HepG2 (cell line): Measurements from ENCODE around the gene PDK2. TPM values are rescaled to one million over a fixed set of nuclear protein-coding genes. Genes with fewer than 3 reads are reported as not detected.
A peak's percentile ranks its signal among the peaks of the same experiment; 100 is the strongest.

Experiments
- ATF2 ChIP-seq: sonication (generic); formaldehyde crosslinking; IDR thresholded peaks from 2 replicates; pipeline ENCODE4 v1.4.0; 2020; ENCODE audit warnings: missing genetic modification reagents
- CC2D1A ChIP-seq: sonication (generic); formaldehyde crosslinking; IDR thresholded peaks from 2 replicates; pipeline ENCODE4 v1.8.1; 2023; ENCODE audit warnings: mild to moderate bottlenecking, missing genetic modification reagents
- EHMT2 ChIP-seq: fragments of 200-600 bp; sonication (generic); IDR thresholded peaks from 2 replicates; pipeline ENCODE4 v1.7.0; 2017; ENCODE audit warnings: antibody characterized with exemption, low read depth, low read length, borderline replicate concordance
- ELF4 ChIP-seq: sonication (generic); formaldehyde crosslinking; IDR thresholded peaks from 2 replicates; pipeline ENCODE4 v1.5.0; 2020; ENCODE audit warnings: missing genetic modification reagents, mild to moderate bottlenecking, moderate library complexity, borderline replicate concordance
- FLYWCH1 ChIP-seq: sonication (generic); formaldehyde crosslinking; IDR thresholded peaks from 2 replicates; pipeline ENCODE4 v1.8.1; 2023; ENCODE audit warnings: mild to moderate bottlenecking, missing genetic modification reagents
- GLMP ChIP-seq: sonication (generic); formaldehyde crosslinking; IDR thresholded peaks from 2 replicates; pipeline ENCODE4 v1.9.0; 2021; ENCODE audit warnings: missing genetic modification reagents, mild to moderate bottlenecking, borderline replicate concordance
- JDP2 ChIP-seq: sonication (generic); formaldehyde crosslinking; IDR thresholded peaks from 2 replicates; pipeline ENCODE4 v1.8.1; 2022; ENCODE audit warnings: missing genetic modification reagents, borderline replicate concordance
- NCOA1 ChIP-seq: sonication (generic); formaldehyde crosslinking; IDR thresholded peaks from 2 replicates; pipeline ENCODE4 v1.9.0; 2021; ENCODE audit warnings: missing genetic modification reagents
- NR2F6 ChIP-seq, 2 experiments: IDR thresholded peaks; 2 replicates each; pipeline ENCODE4 v1.6.1; 2016; ENCODE audit warnings: antibody characterized with exemption in 1 of 2, mild to moderate bottlenecking in 1 of 2
- PBX3 ChIP-seq: sonication (generic); formaldehyde crosslinking; IDR thresholded peaks from 2 replicates; pipeline ENCODE4 v1.8.1; 2023; ENCODE audit warnings: missing genetic modification reagents, inconsistent platforms, borderline replicate concordance
- REPIN1 ChIP-seq: sonication (generic); formaldehyde crosslinking; IDR thresholded peaks from 2 replicates; pipeline ENCODE4 v1.8.0; 2022; ENCODE audit warnings: missing genetic modification reagents, low read depth, mild to moderate bottlenecking, borderline replicate concordance
- SIN3B ChIP-seq: fragments of 150-350 bp; IDR thresholded peaks from 2 replicates; pipeline ENCODE4 v1.6.1; 2014; ENCODE audit warnings: low read length
- SNRNP70 ChIP-seq: fragments of 200-400 bp; formaldehyde crosslinking; IDR thresholded peaks from 2 replicates; pipeline ENCODE4 v1.6.1; 2017; ENCODE audit warnings: mild to moderate bottlenecking, low read depth, low read length, moderate library complexity
- USF2 ChIP-seq, 2 experiments: sonication (generic) in 1 of 2; formaldehyde crosslinking in 1 of 2; IDR thresholded peaks; 2 replicates each; pipeline versions ENCODE4 v1.5.1 to v1.6.1; 2011 to 2020; ENCODE audit warnings: borderline replicate concordance in 1 of 2, low read depth in 1 of 2, low read length in 1 of 2, mild to moderate bottlenecking in 1 of 2, missing genetic modification reagents in 1 of 2, moderate library complexity in 1 of 2
- ZFP36 ChIP-seq: fragments of 150-350 bp; IDR thresholded peaks from 2 replicates; pipeline ENCODE4 v1.6.1; 2018; ENCODE audit warnings: borderline replicate concordance, low read length, low read depth; ENCODE audit not compliant: partially characterized antibody
- ZFY ChIP-seq: sonication (generic); formaldehyde crosslinking; IDR thresholded peaks from 2 replicates; pipeline ENCODE4 v1.4.0; 2020; ENCODE audit warnings: missing genetic modification reagents
- ZNF24 ChIP-seq: fragments of 450-650 bp; IDR thresholded peaks from 2 replicates; pipeline ENCODE4 v1.6.1; 2017; ENCODE audit warnings: antibody characterized with exemption, mild to moderate bottlenecking
- ZNF3 ChIP-seq: IDR thresholded peaks from 2 replicates; pipeline ENCODE4 v1.7.0; 2017; ENCODE audit warnings: inconsistent platforms
- ZNF333 ChIP-seq: sonication (generic); formaldehyde crosslinking; IDR thresholded peaks from 2 replicates; pipeline ENCODE4 v1.4.0; 2020; ENCODE audit warnings: mild to moderate bottlenecking, missing genetic modification reagents, borderline replicate concordance
- ZNF672 ChIP-seq: sonication (generic); formaldehyde crosslinking; IDR thresholded peaks from 2 replicates; pipeline ENCODE4 v1.8.1; 2022; ENCODE audit warnings: missing genetic modification reagents
- ZNF7 ChIP-seq: IDR thresholded peaks from 2 replicates; pipeline ENCODE4 v1.6.1; 2016; ENCODE audit warnings: missing biosample characterization, missing genetic modification reagents
- ZSCAN25 ChIP-seq: sonication (generic); formaldehyde crosslinking; IDR thresholded peaks from 2 replicates; pipeline ENCODE4 v1.8.0; 2022; ENCODE audit warnings: mild to moderate bottlenecking, missing genetic modification reagents
- polyA plus RNA-seq, 8 experiments: library from polyadenylated mRNA; depleted of rRNA in 3 of 8; stranded (reverse) in 7 of 8; unstranded in 1 of 8; fragments of >200 nt; fragmentation: Illumina TruSeq in 4 of 8; extraction: Trizol in 4 of 8; gene quantifications; 2 replicates each; pipeline versions ENCODE4 v1.2.1 to v1.2.3, GENCODE V29; 2011 to 2016; ENCODE audit warnings: low read depth in 4 of 8, missing spikeins in 1 of 8, mixed read lengths in 1 of 8; ENCODE audit not compliant: insufficient read depth in 1 of 8
- total RNA-seq, 5 experiments: library from RNA; depleted of rRNA; stranded (reverse); fragments of >200 nt; fragmentation: Illumina TruSeq; extraction: Trizol; gene quantifications; 2 replicates each; pipeline ENCODE4 v1.2.3, GENCODE V29; 2016; ENCODE audit warnings: low read depth in 1 of 5
- TF ChIP-seq, protein P1 (sequence below): sonication (generic); formaldehyde crosslinking; IDR thresholded peaks from 2 replicates; pipeline ENCODE4 v1.8.1; 2023; ENCODE audit warnings: mild to moderate bottlenecking, missing genetic modification reagents, borderline replicate concordance

PDK2 gene
- total and polyA plus RNA-seq, 2 of the 13 experiments (the other 11 are each of a cell fraction or from before 2014, with no cell fraction given), result 18.5 to 59.7 TPM

GRCh38 chr17:50094753-50095619 is at the start of gene PDK2 (continued):
- no peak for TF ChIP-seq FLYWCH1 (CRISPR knock-in tag)
- TF ChIP-seq EHMT2, result no peak
- peak; percentile 67 for TF ChIP-seq ZSCAN25
- no peak for TF ChIP-seq GLMP (CRISPR knock-in tag)
- TF ChIP-seq ZNF24, result no peak
- peak; percentile 91 for TF ChIP-seq ZFY (CRISPR knock-in tag)
- TF ChIP-seq, protein P1, sequence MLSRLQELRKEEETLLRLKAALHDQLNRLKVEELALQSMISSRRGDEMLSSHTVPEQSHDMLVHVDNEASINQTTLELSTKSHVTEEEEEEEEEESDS (CRISPR knock-in tag), result 0 out of 2 replicates have a peak, but pooled peaks have one; percentile 14
- peak; percentile 79; the same call in 1 of the 2 replicates for TF ChIP-seq CC2D1A (CRISPR knock-in tag)
- TF ChIP-seq USF2 (IDR thresholded peaks at IDR 0.05; ENCODE audit: low read depth, low read length), result peak; percentile 92
- peak; percentile 99; the same call in 1 of the 2 replicates for TF ChIP-seq USF2 (CRISPR knock-in tag; IDR thresholded peaks at IDR 0.05; ENCODE audit: borderline replicate concordance)
- no peak for TF ChIP-seq SIN3B
- TF ChIP-seq NR2F6 (IDR thresholded peaks at IDR 0.05), result peak; percentile 8; the same call in 1 of the 2 replicates
- TF ChIP-seq NR2F6 (CRISPR knock-in tag; IDR thresholded peaks at IDR 0.05), result no peak; the same call in 1 of the 2 replicates
- peak; percentile 91 for TF ChIP-seq REPIN1
- TF ChIP-seq ZNF7, result no peak; the same call in 1 of the 2 replicates
- peak; percentile 55; the same call in 1 of the 2 replicates for TF ChIP-seq ELF4
- TF ChIP-seq NCOA1 (CRISPR knock-in tag), result peak; percentile 92; the same call in 1 of the 2 replicates
- TF ChIP-seq PBX3 (CRISPR knock-in tag), result no peak
- TF ChIP-seq JDP2 (CRISPR knock-in tag), result no peak
- TF ChIP-seq ZNF333 (CRISPR knock-in tag), result no peak; the same call in 1 of the 2 replicates
- TF ChIP-seq SNRNP70, result no peak
- no peak for TF ChIP-seq ZNF672 (CRISPR knock-in tag)
- TF ChIP-seq ATF2, result peak; percentile 85
- no peak for TF ChIP-seq ZNF3 (CRISPR knock-in tag)
- no peak for TF ChIP-seq ZFP36
